Ovary (tissue), 3 donors: ENCODE measurements around the gene LAPTM5.

Experiments
- EP300 ChIP-seq: sonication (generic); formaldehyde crosslinking; IDR thresholded peaks from one replicate; pipeline ENCODE4 v1.6.1; 2017; ENCODE audit warnings: antibody characterized with exemption
- POLR2A ChIP-seq: fragments of 450-650 bp; IDR thresholded peaks from one replicate; pipeline ENCODE4 v1.6.1; 2017; ENCODE audit warnings: antibody characterized with exemption, mild to moderate bottlenecking, moderate library complexity
- TF ChIP-seq, protein P1 (sequence below), 3 donors: fragments of 450-650 bp in 2 of 3; fragments of 200-600 bp in 1 of 3; IDR thresholded peaks; one replicate each; pipeline versions ENCODE4 v1.5.1 to v1.8.0; 2016 to 2022; ENCODE audit warnings: antibody characterized with exemption in 3 of 3, mild to moderate bottlenecking in 1 of 3
- donor health status: DM: no; HTN: no; CAD: no.

DNA sequence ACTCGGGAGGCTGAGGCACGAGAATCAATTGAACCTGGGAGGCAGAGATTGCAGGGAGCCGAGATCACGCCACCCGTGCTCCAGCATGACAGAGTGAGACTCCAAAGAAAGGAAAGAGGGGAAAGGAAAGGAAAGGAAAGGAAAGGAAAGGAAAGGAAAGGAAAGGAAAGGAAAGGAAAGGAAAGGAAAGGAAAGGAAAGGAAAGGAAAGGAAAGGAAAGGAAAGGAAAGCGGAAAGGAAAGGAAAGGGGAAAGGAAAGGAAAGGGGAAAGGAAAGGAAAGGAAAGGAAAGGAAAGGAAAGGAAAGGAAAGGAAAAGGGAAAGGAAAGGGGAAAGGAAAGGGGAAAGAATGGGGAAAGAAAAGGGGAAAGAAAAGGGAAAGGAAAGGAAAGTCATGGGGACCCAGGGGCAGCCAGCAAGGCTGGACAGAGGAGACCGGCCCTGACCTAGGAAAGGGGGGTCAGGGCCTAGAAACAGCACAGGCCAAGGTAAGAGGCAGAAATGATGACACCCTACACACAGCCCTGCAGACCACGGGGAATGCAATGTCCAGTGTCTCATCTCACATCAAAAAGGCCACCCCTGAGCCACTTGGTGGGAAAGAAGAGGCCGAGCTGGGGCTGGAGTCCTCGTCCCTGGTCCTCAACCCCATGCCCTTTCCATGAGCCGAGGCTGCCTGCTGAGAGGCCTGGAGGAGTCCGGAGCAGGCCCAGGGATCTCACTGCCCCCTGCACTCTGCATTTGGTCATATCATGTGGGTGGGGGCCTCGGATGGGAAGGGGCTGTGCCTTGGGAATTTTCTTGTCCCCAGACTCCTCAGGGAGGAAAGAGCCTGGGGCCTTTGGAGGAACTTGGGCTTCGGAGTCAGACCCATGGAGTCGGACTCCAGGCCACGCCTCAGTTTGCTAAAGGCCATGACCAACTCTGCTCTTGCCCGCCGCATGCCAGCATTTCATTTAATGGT is 18.8 kb upstream of the LAPTM5 start:
- TF ChIP-seq, protein P1, sequence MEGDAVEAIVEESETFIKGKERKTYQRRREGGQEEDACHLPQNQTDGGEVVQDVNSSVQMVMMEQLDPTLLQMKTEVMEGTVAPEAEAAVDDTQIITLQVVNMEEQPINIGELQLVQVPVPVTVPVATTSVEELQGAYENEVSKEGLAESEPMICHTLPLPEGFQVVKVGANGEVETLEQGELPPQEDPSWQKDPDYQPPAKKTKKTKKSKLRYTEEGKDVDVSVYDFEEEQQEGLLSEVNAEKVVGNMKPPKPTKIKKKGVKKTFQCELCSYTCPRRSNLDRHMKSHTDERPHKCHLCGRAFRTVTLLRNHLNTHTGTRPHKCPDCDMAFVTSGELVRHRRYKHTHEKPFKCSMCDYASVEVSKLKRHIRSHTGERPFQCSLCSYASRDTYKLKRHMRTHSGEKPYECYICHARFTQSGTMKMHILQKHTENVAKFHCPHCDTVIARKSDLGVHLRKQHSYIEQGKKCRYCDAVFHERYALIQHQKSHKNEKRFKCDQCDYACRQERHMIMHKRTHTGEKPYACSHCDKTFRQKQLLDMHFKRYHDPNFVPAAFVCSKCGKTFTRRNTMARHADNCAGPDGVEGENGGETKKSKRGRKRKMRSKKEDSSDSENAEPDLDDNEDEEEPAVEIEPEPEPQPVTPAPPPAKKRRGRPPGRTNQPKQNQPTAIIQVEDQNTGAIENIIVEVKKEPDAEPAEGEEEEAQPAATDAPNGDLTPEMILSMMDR (IDR thresholded peaks at IDR 0.05): no peak
- no peak for TF ChIP-seq POLR2A
- TF ChIP-seq EP300: no peak
